ENCODE measurements around the gene GABRG3. TPM values are rescaled to one million over a fixed set of nuclear protein-coding genes. Genes with fewer than 3 reads are reported as not detected.

Gene GABRG3
- total and polyA plus RNA-seq, 2 experiments from 2014 or later: 0.10 to 1.4 TPM

DNA sequence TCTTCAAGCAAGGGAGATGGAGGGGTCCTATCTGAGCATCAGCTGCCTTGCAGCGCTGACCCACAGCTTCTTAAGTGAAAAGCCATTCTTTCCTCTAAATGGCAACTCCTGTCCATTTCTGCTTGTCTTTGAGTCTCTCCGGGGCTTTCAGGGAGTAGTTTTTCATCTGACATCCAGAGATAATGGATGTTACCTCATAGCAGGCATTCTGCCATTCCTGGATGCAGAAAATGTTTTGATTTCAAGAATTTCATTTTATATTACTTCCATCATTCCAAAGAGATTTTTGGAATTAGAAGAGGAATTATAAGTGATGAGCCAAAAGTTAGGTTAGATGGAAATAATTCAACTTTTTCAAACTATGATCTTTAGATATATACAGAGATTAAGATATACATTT is 44.9 kb upstream of the GABRG3 start:
- no peaks in the 10 kb centered on the region for H3K4me1 ChIP-seq (ENCODE audit: insufficient read depth)
- peaks cover 3% of the 10 kb centered on the region for H3K27me3 Mint-ChIP-seq (ENCODE audit: insufficient read depth, low read depth, poor library complexity)
- no peaks in the 10 kb centered on the region for H3F3A ChIP-seq (replicated peaks; ENCODE audit: low read depth)
- H3K36me3 ChIP-seq (ENCODE audit: insufficient read depth): no peaks in the 10 kb centered on the region
- peaks cover 3% of the 10 kb centered on the region; the same call in 1 of the 3 replicates for H3K4me1 Mint-ChIP-seq
- no peaks in the 10 kb centered on the region for H3K36me3 Mint-ChIP-seq (ENCODE audit: low read depth)
- no peak overlapping the region for H3K27ac Mint-ChIP-seq
- no peaks in the 10 kb centered on the region for H3K9me2 ChIP-seq (ENCODE audit: insufficient read depth)
- H3K4me3 Mint-ChIP-seq: no peak overlapping the region
- TF ChIP-seq JUNB (IDR thresholded peaks at IDR 0.05; ENCODE audit: unreplicated experiment) (no peak), ZNF331 (CRISPR knock-in tag; IDR thresholded peaks at IDR 0.05; ENCODE audit: low read depth) (no peak), POLR2AphosphoS5 (IDR thresholded peaks at IDR 0.05; ENCODE audit: low read depth) (no peak), ZNF114 (CRISPR knock-in tag; IDR thresholded peaks at IDR 0.05) (no peak), NANOG (IDR thresholded peaks at IDR 0.05; ENCODE audit: borderline replicate concordance) (no peak), EZH2phosphoT487 (IDR thresholded peaks at IDR 0.05; ENCODE audit: unreplicated experiment) (no peak), CREB1 (CRISPR knock-in tag; IDR thresholded peaks at IDR 0.05; ENCODE audit: low read depth) (no peak), EZH2 (IDR thresholded peaks at IDR 0.05; ENCODE audit: low read depth, unreplicated experiment) (no peak), STAT1 (IDR thresholded peaks at IDR 0.05; ENCODE audit: unreplicated experiment) (no peak)
- TF ChIP-seq, protein P1, sequence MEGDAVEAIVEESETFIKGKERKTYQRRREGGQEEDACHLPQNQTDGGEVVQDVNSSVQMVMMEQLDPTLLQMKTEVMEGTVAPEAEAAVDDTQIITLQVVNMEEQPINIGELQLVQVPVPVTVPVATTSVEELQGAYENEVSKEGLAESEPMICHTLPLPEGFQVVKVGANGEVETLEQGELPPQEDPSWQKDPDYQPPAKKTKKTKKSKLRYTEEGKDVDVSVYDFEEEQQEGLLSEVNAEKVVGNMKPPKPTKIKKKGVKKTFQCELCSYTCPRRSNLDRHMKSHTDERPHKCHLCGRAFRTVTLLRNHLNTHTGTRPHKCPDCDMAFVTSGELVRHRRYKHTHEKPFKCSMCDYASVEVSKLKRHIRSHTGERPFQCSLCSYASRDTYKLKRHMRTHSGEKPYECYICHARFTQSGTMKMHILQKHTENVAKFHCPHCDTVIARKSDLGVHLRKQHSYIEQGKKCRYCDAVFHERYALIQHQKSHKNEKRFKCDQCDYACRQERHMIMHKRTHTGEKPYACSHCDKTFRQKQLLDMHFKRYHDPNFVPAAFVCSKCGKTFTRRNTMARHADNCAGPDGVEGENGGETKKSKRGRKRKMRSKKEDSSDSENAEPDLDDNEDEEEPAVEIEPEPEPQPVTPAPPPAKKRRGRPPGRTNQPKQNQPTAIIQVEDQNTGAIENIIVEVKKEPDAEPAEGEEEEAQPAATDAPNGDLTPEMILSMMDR (conservative IDR thresholded peaks at IDR 0.05; ENCODE audit: low read depth in 2 of 2): no peak
- TF ChIP-seq, protein P2, sequence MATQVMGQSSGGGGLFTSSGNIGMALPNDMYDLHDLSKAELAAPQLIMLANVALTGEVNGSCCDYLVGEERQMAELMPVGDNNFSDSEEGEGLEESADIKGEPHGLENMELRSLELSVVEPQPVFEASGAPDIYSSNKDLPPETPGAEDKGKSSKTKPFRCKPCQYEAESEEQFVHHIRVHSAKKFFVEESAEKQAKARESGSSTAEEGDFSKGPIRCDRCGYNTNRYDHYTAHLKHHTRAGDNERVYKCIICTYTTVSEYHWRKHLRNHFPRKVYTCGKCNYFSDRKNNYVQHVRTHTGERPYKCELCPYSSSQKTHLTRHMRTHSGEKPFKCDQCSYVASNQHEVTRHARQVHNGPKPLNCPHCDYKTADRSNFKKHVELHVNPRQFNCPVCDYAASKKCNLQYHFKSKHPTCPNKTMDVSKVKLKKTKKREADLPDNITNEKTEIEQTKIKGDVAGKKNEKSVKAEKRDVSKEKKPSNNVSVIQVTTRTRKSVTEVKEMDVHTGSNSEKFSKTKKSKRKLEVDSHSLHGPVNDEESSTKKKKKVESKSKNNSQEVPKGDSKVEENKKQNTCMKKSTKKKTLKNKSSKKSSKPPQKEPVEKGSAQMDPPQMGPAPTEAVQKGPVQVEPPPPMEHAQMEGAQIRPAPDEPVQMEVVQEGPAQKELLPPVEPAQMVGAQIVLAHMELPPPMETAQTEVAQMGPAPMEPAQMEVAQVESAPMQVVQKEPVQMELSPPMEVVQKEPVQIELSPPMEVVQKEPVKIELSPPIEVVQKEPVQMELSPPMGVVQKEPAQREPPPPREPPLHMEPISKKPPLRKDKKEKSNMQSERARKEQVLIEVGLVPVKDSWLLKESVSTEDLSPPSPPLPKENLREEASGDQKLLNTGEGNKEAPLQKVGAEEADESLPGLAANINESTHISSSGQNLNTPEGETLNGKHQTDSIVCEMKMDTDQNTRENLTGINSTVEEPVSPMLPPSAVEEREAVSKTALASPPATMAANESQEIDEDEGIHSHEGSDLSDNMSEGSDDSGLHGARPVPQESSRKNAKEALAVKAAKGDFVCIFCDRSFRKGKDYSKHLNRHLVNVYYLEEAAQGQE (IDR thresholded peaks at IDR 0.05; ENCODE audit: unreplicated experiment): no peak
- TF ChIP-seq, protein P3, sequence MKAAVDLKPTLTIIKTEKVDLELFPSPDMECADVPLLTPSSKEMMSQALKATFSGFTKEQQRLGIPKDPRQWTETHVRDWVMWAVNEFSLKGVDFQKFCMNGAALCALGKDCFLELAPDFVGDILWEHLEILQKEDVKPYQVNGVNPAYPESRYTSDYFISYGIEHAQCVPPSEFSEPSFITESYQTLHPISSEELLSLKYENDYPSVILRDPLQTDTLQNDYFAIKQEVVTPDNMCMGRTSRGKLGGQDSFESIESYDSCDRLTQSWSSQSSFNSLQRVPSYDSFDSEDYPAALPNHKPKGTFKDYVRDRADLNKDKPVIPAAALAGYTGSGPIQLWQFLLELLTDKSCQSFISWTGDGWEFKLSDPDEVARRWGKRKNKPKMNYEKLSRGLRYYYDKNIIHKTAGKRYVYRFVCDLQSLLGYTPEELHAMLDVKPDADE (IDR thresholded peaks at IDR 0.05): no peak
- TF ChIP-seq, protein P4, sequence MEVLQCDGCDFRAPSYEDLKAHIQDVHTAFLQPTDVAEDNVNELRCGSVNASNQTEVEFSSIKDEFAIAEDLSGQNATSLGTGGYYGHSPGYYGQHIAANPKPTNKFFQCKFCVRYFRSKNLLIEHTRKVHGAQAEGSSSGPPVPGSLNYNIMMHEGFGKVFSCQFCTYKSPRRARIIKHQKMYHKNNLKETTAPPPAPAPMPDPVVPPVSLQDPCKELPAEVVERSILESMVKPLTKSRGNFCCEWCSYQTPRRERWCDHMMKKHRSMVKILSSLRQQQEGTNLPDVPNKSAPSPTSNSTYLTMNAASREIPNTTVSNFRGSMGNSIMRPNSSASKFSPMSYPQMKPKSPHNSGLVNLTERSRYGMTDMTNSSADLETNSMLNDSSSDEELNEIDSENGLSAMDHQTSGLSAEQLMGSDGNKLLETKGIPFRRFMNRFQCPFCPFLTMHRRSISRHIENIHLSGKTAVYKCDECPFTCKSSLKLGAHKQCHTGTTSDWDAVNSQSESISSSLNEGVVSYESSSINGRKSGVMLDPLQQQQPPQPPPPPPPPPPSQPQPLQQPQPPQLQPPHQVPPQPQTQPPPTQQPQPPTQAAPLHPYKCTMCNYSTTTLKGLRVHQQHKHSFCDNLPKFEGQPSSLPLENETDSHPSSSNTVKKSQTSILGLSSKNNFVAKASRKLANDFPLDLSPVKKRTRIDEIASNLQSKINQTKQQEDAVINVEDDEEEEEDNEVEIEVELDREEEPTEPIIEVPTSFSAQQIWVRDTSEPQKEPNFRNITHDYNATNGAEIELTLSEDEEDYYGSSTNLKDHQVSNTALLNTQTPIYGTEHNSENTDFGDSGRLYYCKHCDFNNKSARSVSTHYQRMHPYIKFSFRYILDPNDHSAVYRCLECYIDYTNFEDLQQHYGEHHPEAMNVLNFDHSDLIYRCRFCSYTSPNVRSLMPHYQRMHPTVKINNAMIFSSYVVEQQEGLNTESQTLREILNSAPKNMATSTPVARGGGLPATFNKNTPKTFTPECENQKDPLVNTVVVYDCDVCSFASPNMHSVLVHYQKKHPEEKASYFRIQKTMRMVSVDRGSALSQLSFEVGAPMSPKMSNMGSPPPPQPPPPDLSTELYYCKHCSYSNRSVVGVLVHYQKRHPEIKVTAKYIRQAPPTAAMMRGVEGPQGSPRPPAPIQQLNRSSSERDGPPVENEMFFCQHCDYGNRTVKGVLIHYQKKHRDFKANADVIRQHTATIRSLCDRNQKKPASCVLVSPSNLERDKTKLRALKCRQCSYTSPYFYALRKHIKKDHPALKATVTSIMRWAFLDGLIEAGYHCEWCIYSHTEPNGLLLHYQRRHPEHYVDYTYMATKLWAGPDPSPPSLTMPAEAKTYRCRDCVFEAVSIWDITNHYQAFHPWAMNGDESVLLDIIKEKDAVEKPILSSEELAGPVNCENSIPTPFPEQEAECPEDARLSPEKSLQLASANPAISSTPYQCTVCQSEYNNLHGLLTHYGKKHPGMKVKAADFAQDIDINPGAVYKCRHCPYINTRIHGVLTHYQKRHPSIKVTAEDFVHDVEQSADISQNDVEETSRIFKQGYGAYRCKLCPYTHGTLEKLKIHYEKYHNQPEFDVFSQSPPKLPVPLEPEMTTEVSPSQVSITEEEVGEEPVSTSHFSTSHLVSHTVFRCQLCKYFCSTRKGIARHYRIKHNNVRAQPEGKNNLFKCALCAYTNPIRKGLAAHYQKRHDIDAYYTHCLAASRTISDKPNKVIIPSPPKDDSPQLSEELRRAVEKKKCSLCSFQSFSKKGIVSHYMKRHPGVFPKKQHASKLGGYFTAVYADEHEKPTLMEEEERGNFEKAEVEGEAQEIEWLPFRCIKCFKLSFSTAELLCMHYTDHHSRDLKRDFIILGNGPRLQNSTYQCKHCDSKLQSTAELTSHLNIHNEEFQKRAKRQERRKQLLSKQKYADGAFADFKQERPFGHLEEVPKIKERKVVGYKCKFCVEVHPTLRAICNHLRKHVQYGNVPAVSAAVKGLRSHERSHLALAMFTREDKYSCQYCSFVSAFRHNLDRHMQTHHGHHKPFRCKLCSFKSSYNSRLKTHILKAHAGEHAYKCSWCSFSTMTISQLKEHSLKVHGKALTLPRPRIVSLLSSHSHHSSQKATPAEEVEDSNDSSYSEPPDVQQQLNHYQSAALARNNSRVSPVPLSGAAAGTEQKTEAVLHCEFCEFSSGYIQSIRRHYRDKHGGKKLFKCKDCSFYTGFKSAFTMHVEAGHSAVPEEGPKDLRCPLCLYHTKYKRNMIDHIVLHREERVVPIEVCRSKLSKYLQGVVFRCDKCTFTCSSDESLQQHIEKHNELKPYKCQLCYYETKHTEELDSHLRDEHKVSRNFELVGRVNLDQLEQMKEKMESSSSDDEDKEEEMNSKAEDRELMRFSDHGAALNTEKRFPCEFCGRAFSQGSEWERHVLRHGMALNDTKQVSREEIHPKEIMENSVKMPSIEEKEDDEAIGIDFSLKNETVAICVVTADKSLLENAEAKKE (CRISPR knock-in tag; IDR thresholded peaks at IDR 0.05): no peak
- H3K4me2 ChIP-seq: no peak overlapping the region
- H3K9me3 Mint-ChIP-seq: no peaks in the 10 kb centered on the region
- no peaks in the 10 kb centered on the region for H4K20me1 ChIP-seq (replicated peaks; ENCODE audit: insufficient read depth)
- H3K27ac ChIP-seq (ENCODE audit: low read depth): no peak overlapping the region
- no peak for DNase-seq (ENCODE audit: low spot score)
- no peak overlapping the region for H3K4me3 ChIP-seq
- no peak for ATAC-seq
- H2AFZ ChIP-seq: no peak overlapping the region
- H3K79me2 ChIP-seq (replicated peaks; ENCODE audit: insufficient read depth): no peaks in the 10 kb centered on the region
- H3K27me3 ChIP-seq (ENCODE audit: insufficient read depth): no peaks in the 10 kb centered on the region

Data from GM23338 (cell line).